Mesothelial cell of epicardium (in vitro differentiated cells): ENCODE results near the gene UBE2J1. TPM values are rescaled to one million over a fixed set of nuclear protein-coding genes. Genes with fewer than 3 reads are reported as not detected.
"Not testable (repeated sequence)": the region's sequence is repeated elsewhere in the genome, so short reads cannot be mapped to it uniquely, and the experiment has no call there.

Source experiments
- DNase-seq, 2 experiments: peaks; one replicate each; pipeline ENCODE4 v3.0.0; 2021; ENCODE audit warnings: low spot score in 2 of 2; ENCODE audit not compliant: unreplicated experiment in 2 of 2
- H3K27ac Mint-ChIP-seq: 2 replicates; pipeline ENCODE4 v1.8.0; 2021; ENCODE audit warnings: mixed read lengths
- H3K27me3 Mint-ChIP-seq: 2 replicates; pipeline ENCODE4 v1.8.0; 2021; ENCODE audit warnings: low read depth, mixed read lengths
- H3K36me3 Mint-ChIP-seq: 2 replicates; pipeline ENCODE4 v1.8.0; 2021; ENCODE audit warnings: mixed read lengths
- H3K4me1 Mint-ChIP-seq: 2 replicates; pipeline ENCODE4 v1.8.0; 2021; ENCODE audit warnings: mixed read lengths
- H3K4me3 Mint-ChIP-seq: 2 replicates; pipeline ENCODE4 v1.8.0; 2021; ENCODE audit warnings: mild to moderate bottlenecking, moderate library complexity, mixed read lengths
- H3K9me3 Mint-ChIP-seq: 2 replicates; pipeline ENCODE4 v1.8.0; 2021; ENCODE audit warnings: mixed read lengths
- CTCF ChIP-seq: fragments of 200-600 bp; sonication (generic); IDR thresholded peaks from one replicate; pipeline ENCODE4 v1.5.0; 2021; ENCODE audit warnings: antibody characterized with exemption; ENCODE audit not compliant: unreplicated experiment
- total RNA-seq: library from RNA; stranded (reverse); gene quantifications from 3 replicates; pipeline ENCODE4 v1.2.1, GENCODE V29; 2021

The UBE2J1 gene
- 32.2 to 35.0 TPM (median 34.2 TPM) in 3 replicates for total RNA-seq

- H3K27ac Mint-ChIP-seq: peak within 1 kb of the TSS; percentile 99
Observed at GRCh38 chr6:89352278-89353117, at the start of gene UBE2J1. Gene UBE2J1, minus strand, starts transcription at chr6:89352722. Its CDS starts 153 bp downstream, at chr6:89352569.

GRCh38 chr6:89400912-89401399, 48.4 kb upstream of the UBE2J1 start:
- no peaks in the 10 kb centered on the region for H3K36me3 Mint-ChIP-seq
- no peak for TF ChIP-seq CTCF
- H3K4me1 Mint-ChIP-seq: peaks cover 7% of the 10 kb centered on the region
- peaks cover under 1% of the 10 kb centered on the region for H3K27me3 Mint-ChIP-seq
- no peak overlapping the region for H3K27ac Mint-ChIP-seq
- no peak for DNase-seq
- no peak overlapping the region for H3K4me3 Mint-ChIP-seq
- H3K9me3 Mint-ChIP-seq: peaks cover 5% of the 10 kb centered on the region

More at GRCh38 chr6:89352278-89353117, at the start of gene UBE2J1:
- peak; percentile 60 to 83 for DNase-seq
- Mint-ChIP-seq H3K4me3 (peak within 1 kb of the TSS; percentile 95), H3K4me1 (peaks cover 49% of the 10 kb centered on the region), H3K9me3 (no peaks in the 10 kb centered on the region), H3K36me3 (peaks cover 2% of the 10 kb centered on the region), H3K27me3 (no peaks in the 10 kb centered on the region)
- no peak for TF ChIP-seq CTCF

- TF ChIP-seq CTCF: no peak
- Mint-ChIP-seq H3K36me3 (no peaks in the 10 kb centered on the region), H3K27me3 (no peaks in the 10 kb centered on the region), H3K9me3 (peaks cover 5% of the 10 kb centered on the region), H3K4me3 (no peak overlapping the region), H3K27ac (no peak overlapping the region), H3K4me1 (peaks cover 7% of the 10 kb centered on the region)
- DNase-seq: no peak
Observed at GRCh38 chr6:89400050-89400449, 47.5 kb upstream of the UBE2J1 start.

GRCh38 chr6:89398762-89399525, 46.4 kb upstream of the UBE2J1 start:
- H3K4me1 Mint-ChIP-seq: peaks cover 7% of the 10 kb centered on the region
- TF ChIP-seq CTCF: no peak
- H3K9me3 Mint-ChIP-seq: peaks cover 10% of the 10 kb centered on the region
- no peak for DNase-seq
- no peaks in the 10 kb centered on the region for H3K27me3 Mint-ChIP-seq
- no peak overlapping the region for H3K4me3 Mint-ChIP-seq
- no peaks in the 10 kb centered on the region for H3K36me3 Mint-ChIP-seq
- H3K27ac Mint-ChIP-seq: no peak overlapping the region

GRCh38 chr6:89397884-89398283, 45.4 kb upstream of the UBE2J1 start:
- DNase-seq, H3K4me1 Mint-ChIP-seq, H3K4me3 Mint-ChIP-seq, H3K27ac Mint-ChIP-seq, H3K36me3 Mint-ChIP-seq, H3K27me3 Mint-ChIP-seq: not testable (repeated sequence)
- H3K9me3 Mint-ChIP-seq: peaks cover 20% of the 10 kb centered on the region

GRCh38 chr6:89393659-89394058, 41.1 kb upstream of the UBE2J1 start:
- Mint-ChIP-seq H3K27me3 (no peaks in the 10 kb centered on the region), H3K4me1 (no peaks in the 10 kb centered on the region), H3K27ac (no peak overlapping the region), H3K4me3 (no peak overlapping the region), H3K9me3 (peaks cover 20% of the 10 kb centered on the region), H3K36me3 (no peaks in the 10 kb centered on the region)
- DNase-seq: no peak
- TF ChIP-seq CTCF: no peak
